DMS 273 (cell line): ENCODE measurements around the gene PRDM16.

Experiments used
- DNase-seq: peaks from one replicate; lab custom pipeline; 2025; ENCODE audit not compliant: unreplicated experiment; lab: John Stamatoyannopoulos, UW

The PRDM16 gene

DNA sequence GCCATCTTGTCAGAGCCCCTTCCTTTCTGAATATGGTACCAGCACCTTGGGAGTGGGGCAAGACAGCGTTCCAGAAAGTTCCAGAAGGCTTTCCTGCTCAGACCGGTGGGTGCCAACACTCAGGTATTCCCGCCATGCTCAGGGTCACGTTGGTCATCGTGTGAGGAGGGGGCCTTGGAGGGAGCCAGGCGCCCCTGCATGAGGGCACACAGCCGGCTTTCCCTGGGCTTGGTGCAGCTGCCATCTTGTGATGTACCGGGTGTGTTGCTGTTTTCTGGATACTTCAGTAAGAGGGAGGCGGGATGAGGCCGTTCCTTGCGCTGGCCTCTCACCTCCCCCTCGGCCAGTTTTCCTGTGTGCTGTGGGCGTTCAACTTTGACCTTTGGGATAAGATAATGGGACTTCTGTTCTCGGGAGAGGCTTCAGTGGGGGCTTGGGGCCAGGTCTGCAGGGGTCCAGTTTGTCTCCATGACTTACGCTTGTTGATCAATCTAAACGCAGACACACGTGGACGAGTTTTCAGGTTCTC is 69.7 kb downstream of the PRDM16 start:
- no peak for DNase-seq

DNA sequence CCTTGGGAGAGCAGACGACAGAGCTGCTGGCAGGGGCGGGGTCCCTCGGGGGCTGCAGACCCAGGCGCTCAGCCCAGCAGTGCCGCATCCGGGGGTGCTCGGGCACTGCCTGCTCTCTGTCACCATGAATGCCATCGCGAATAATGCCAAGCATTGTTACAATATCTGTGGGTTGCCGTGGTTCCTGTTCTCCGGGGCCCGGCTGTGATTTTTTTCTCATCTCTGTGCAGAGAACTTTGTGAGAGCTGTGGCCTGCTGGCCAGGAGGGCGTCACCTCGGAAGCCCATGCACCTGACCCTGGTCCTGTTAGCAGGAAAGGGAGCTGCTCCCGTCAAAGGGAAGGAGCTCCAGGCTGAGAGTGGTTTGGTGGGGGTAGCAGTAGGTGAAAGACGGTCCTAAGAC is 70.4 kb downstream of the PRDM16 start:
- no peak for DNase-seq

DNA sequence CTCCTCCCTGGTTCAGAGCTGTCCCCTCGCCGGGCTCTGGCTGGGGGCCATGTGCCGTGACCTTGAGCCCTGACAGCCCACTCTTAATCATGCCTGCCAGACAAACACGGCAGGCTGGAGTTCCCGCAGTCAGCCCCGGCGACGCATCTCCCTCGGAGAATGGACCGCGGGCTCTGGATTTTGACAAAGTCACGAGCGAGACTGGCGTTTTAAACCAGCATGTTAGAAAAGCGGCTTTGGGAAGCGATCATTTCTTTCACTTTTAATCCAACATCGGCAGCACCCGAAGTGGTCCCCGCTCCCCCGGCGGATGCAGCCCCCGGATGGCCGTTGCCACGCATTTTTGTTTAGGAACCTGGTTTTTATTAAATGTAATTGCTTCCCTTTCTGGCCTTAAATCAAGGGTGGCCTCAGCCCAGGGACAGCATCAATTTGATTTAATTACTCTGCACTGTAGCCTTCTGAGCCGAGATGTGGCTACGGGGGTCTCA is 70.9 kb downstream of the PRDM16 start:
- DNase-seq: no peak

DNA sequence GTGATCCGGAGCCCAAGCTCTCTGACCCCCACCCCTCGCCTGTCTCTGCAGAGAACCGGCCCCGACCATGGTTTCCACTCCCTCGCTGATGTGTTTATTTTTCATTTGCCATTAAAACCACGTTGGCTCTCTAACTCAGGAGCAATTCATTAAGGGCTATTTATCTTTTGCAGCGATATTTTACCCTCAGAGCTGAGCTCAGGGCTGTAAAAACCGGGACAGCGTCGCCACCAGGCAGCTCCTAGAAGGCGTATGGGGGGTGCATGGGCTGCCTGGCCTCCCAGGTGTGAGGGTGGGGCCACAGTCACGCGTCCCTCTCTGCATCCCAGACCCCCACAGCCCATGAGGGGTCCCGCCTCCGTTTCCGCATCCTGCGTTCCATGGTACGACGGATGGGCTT is 71.4 kb downstream of the PRDM16 start:
- no peak for DNase-seq

DNA sequence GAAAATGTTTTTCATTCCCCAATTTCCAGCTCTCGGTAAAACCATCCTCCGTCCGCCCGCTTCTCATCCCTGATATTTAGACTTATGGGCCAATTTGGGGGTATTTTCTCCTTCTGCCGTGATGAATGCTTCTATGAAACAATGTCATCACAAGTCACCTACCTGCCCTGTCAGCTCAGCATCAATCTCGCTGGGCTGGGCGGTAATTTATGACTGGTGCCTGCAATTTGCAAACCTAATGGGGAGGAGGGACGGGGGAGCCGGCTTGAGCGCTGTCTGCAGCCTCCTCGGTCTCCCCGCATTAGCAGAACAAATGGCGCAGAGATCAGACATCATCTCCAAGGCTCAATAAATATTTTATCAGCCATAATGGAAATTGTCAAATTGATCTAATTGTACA is 72.1 kb downstream of the PRDM16 start:
- DNase-seq: no peak

DNA sequence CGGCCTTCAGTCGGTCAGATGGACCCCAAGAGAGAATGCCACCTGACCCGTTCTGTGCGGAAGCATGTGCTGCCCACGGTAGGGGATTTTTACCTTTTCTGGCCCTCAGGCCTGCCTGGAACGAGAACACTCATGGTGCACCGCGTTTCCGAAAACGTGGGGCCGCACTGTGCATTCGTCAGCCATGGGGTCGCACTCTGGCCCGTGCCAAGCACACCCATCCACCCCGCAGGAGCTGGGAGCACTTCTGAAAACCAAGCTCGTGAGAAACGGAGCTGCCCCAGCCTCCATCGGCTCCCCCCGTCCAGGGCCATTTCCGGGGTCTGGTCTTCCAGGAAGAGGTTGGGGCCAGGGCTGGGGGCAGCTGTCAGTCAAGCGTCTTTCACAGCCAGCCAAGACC is 72.8 kb downstream of the PRDM16 start:
- DNase-seq: no peak

- no peak for DNase-seq
Measured at GRCh38 chr1:3142236-3142635, 73.2 kb downstream of the PRDM16 start.

DNA sequence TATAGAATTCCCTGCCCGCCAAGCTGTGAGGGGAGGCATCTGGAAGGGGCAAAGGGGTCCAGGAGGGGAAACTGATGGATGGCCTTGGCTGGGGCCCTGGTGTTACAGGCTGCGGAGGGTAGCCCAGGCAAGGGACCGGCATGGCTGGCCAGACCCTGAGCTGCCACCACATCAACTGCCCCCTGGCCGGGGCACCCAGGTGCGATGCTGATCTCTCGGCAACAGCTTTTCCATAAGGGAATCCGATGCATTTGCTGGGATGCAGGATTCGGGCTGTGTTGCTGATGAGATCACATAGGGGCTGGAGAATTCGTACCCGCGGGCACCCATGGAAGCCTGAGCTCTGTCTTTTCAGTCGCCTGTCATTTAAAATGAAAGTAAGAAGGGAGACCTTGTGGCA is 73.7 kb downstream of the PRDM16 start:
- no peak for DNase-seq

- DNase-seq: no peak
Measured at GRCh38 chr1:3145532-3146325, 76.7 kb downstream of the PRDM16 start.

- DNase-seq: no peak
Measured at GRCh38 chr1:3146458-3146857, 77.5 kb downstream of the PRDM16 start.

GRCh38 chr1:3146907-3147306 is 77.9 kb downstream of the PRDM16 start:
- no peak for DNase-seq

- DNase-seq: no peak
Measured at GRCh38 chr1:3148171-3148570, 79.2 kb downstream of the PRDM16 start.

- no peak for DNase-seq
Measured at GRCh38 chr1:3149277-3149676, 80.3 kb downstream of the PRDM16 start.

DNA sequence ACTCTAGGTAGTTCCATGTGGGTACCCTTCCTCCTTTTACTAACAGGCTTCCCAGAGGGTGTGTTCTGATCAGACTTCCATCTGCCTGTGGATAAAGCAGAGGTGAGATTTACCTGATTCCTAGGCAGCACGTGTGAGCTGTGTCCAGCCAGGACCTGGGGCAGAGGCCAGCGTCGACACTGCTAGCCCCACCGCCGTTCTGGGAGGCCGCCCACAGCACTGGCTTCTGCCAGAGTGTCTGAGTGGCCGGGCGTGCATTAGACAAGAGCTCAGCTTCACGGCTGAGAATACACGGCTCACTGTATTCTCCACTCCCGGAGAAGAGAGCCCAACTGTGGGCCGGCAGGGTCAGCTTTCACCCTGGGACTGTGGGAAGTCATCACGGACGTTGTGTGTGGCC is 82.5 kb downstream of the PRDM16 start:
- no peak for DNase-seq

DNA sequence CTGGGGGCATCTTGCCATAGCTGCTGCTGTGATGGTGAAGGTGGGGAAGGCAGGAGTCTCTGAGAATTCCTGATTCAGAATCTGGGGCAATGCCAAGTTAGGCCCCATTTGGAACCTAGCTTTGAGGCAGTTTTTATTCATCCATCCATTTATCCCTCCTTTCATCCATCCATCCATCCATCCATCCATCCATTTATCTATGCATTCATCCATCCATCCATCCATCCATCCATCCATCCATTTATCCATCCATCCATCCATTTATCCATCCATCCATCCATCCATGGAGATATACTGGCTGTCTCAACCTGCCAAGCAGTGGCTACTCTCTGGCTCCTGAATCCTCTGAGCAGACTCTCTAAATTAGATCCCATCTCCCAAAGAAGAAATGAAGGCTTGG is 83.1 kb downstream of the PRDM16 start:
- no peak for DNase-seq

DNA sequence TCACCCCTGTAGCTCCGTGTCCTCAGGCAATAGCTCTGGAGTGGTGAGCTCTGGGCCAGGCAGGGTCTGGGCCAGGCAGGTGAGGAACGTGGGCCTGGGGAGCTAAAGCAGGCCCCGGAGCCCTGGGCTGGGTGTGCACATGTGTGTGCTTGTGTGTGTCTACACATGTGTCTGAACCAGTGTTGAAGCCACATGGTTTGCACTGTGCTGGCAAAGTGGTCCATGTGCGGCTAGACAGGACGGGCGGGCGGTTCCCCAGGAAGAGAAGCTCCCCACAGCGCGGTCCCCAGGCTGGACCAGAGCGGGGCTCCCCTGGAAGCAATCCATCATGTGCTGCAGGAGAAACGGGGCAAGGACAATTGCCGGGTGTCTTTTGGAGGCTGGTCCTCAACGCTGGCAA is 84.2 kb downstream of the PRDM16 start:
- no peak for DNase-seq

GRCh38 chr1:3153902-3154795 is 85.1 kb downstream of the PRDM16 start:
- no peak for DNase-seq

DNA sequence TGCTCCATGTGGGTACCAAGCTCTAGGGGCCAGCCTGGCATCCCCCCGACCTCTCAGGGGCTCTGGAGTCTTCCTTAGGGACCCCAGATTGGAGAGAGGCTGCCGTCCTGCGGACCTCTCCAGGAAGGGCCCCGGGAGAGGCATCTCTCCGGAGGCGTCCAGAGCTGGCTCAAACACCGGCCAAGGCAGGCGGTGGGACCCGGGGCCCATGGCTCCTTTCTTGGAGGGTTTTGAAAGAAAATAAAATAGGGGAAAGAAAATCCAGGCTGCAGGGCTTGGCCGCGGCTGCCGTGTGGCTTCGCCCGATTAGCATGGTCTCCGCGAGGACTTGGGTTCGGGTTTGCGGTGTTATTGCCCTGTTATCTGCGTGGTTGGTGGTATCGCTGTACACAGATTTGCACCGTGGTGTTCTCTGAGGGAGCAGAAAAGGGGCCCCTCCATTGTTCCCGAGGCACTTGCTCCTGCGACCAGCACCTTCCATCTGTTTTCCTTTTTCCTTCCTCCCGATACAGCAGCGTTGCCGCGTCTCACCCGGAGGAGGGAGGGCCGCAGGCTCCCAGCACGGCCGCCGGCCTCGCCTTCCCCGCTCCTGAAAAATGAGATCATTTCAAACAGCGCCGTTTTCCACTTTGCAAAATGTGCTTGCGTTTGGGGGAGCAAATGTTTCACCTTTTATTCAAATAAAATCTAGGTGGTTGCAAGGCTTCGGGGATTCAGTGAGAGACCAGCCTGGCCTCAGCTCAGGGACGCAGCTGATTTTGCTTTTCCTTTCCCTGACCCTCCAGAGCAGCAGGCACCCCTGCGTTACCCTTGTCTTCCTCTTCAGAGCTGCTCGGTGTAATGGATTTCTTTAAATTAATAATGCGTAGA is 86.3 kb downstream of the PRDM16 start:
- no peak for DNase-seq

GRCh38 chr1:3155926-3156220 is 86.9 kb downstream of the PRDM16 start:
- no peak for DNase-seq

- no peak for DNase-seq
Measured at GRCh38 chr1:3156936-3157335, 87.9 kb downstream of the PRDM16 start.

GRCh38 chr1:3158347-3158746 is 89.3 kb downstream of the PRDM16 start:
- no peak for DNase-seq
